Measurements from ENCODE around the gene GRIP1.

The GRIP1 gene

DNA sequence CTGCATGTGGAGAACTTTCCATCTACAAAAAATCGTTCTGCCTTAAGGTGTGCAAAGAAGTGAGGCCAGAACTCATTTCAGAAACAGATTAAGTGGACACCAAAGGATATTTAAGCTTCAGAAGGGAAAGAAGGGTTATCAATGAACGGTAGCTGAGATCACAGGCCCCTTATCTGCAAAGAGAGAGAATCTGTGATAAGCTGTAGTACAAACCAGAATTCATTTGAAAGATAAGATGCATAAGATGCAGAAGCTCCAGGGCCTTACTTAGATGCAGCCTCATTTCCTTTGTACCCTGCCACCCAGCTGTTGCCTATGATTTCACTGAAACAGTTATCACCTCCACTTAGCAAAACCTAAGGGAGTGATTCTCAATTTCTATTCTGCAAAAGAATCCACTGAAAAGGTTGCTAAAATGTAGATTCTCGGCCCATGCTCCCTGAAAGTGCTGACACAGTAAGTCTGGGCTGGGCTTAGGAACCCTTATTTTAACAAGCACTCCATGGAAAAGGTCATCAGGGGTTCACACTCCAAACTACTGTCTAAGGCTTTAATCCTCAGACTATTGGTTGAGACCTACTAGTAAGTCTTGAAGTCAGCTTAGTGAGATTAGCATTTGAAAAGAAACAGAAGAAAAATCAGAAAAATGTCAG is 311.7 kb downstream of the GRIP1 start:
- TF ChIP-seq, protein P1, sequence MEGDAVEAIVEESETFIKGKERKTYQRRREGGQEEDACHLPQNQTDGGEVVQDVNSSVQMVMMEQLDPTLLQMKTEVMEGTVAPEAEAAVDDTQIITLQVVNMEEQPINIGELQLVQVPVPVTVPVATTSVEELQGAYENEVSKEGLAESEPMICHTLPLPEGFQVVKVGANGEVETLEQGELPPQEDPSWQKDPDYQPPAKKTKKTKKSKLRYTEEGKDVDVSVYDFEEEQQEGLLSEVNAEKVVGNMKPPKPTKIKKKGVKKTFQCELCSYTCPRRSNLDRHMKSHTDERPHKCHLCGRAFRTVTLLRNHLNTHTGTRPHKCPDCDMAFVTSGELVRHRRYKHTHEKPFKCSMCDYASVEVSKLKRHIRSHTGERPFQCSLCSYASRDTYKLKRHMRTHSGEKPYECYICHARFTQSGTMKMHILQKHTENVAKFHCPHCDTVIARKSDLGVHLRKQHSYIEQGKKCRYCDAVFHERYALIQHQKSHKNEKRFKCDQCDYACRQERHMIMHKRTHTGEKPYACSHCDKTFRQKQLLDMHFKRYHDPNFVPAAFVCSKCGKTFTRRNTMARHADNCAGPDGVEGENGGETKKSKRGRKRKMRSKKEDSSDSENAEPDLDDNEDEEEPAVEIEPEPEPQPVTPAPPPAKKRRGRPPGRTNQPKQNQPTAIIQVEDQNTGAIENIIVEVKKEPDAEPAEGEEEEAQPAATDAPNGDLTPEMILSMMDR (conservative IDR thresholded peaks at IDR 0.05) = no peak

DNA sequence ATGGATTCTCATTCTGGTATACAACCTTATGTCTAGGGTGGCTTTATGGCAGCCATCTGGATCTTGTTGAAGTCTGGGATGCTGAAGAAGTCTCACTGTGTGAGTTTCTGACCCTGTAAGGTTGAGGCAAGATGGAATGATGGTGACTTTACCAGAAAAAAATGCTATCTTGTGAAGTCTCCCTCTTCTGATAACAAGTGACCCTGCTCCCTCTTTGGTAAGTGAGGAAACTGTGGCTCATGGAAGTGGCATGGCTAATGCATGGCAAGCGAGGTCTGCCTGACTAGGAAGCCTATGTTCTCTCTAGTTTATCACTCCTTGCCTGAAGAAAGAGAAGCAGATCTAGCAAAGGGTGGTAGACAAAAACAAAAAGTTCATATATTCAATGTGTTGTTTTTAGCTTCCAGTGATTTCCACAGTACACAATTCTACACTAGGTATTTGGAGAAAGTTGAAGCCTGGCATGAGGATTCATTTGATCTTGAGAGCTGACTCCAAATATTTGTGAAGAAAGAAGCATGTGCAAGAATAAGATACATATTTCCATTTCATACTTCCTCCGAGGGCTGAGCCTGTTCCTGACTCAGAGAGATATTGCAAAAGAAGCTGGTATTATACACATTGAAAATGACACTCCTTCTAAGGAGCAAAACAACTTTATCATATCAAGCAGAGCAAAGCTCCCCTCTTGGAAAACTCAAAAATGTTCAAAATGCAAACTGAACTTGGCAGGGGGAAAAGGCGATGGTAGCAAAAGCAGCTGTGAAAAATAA is 313.0 kb downstream of the GRIP1 start:
- TF ChIP-seq, protein P1 (conservative IDR thresholded peaks at IDR 0.05) = no peak
- no peak overlapping the region for H3K27ac ChIP-seq

More for the DNA sequence above, 311.7 kb downstream of the GRIP1 start:
- H3K27ac ChIP-seq = no peak overlapping the region

DNA sequence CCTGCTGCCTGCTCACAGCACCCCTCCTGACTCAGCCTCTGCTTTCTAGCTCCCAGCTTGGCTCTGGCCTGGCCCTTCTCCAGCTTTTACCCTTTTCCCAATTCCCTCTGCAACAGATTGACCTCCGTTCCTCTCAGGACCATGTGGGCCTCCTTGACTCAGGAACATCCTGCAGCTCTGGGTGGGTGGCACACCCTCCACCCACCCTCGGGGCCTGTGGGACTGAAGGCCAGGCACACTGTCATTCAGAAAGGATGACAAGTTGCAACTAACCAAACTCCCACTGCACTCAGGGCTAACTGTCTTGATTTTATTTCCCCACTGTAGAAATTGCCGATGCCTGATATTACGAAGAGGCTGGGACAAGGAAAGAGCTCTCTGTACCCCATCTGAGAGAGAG is 317.2 kb downstream of the GRIP1 start:
- TF ChIP-seq, protein P1 (conservative IDR thresholded peaks at IDR 0.05) = no peak
- H3K27ac ChIP-seq = no peak overlapping the region

DNA sequence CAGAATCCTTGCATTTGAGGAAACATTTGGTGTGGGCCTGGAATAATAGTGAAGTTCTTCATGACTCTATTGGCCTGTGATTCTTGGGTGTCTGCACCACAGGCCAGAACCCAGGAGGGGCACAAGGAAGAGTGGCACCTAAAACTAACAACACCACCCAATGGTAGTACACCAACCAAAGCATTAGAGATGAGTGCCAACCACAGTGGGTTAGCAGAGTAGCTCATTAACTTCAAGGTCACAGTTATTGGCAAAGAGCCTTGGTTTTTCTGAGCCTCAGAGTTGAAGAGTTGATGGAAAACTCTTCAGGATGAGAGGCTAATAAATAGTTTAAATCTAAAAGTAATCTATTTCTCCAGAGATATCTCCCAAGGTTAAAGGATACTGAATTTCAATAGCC is 319.6 kb downstream of the GRIP1 start:
- no peak overlapping the region for H3K27ac ChIP-seq

DNA sequence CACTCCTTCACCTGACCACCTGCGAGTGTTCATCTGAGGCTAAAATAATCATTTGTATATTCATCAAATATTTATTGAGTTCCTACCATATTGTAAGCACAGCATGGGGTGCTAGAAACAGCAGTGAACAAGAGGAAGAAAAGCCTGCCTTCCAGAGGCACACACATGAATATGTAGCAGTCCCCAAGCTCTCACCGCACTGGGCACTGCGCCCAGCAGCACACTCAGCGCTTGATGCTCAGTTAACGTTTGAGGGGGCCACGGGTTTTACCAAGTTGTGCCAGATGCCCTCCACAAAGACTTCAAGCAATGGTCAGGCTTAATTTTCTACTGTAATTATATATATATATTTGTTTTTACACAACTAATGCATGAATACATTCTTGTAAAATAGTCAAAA is 324.6 kb downstream of the GRIP1 start:
- TF ChIP-seq, protein P1 (conservative IDR thresholded peaks at IDR 0.05) = no peak
- no peak overlapping the region for H3K27ac ChIP-seq

More for the DNA sequence above, 319.6 kb downstream of the GRIP1 start:
- TF ChIP-seq, protein P1 (conservative IDR thresholded peaks at IDR 0.05) = no peak

DNA sequence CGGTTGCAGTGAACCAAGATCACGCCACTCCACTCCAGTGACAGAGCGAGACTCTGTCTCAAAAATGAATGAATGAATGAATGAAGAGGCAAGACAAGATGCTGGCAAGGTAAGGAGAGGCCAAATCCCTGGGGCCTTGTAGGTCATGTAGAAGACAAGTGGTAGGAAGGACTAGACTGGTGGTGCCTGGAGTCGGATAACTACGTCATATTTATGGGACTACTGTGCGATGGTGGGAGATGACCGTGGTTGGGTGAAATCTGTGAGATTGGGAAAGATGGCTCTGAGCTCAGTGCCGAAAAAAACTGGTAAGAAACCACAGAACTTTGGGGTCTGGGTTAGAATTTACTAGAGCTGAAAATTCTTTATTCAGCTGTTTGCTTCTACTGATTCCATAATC is 326.0 kb downstream of the GRIP1 start:
- H3K27ac ChIP-seq = no peak overlapping the region
- TF ChIP-seq, protein P1 (conservative IDR thresholded peaks at IDR 0.05) = no peak

DNA sequence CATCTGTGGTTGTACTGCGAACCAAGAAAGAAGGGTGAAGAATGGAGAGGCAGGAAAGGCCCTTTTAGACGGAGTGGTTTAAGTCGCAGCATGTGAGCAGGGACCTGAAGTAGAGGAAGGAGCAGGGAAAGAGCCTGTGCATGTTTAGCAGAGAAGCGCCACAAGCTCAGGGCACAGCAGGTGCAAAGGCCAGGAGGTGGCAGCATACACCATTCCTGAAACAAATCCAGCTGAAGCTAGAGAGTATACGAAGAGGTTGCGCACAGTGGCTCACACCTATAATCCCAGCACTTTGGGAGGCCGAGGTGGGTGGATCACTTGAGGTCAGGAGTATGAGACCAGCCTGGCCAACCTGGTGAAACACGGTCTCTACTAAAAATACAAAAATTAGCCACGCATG is 326.7 kb downstream of the GRIP1 start:
- no peak overlapping the region for H3K27ac ChIP-seq
- TF ChIP-seq, protein P1 (conservative IDR thresholded peaks at IDR 0.05) = peak; percentile 84

All from VCaP (cell line).